Hepatocyte (in vitro differentiated cells): ENCODE measurements around the gene MYCBPAP.

Source experiments
- EZH2 ChIP-seq: fragments of 200-600 bp; sonication (generic); IDR thresholded peaks from 2 replicates; pipeline ENCODE4 v1.6.1; 2016; ENCODE audit warnings: antibody characterized with exemption, mild to moderate bottlenecking, borderline replicate concordance
- EZH2phosphoT487 ChIP-seq: fragments of 200-600 bp; sonication (generic); IDR thresholded peaks from one replicate; pipeline ENCODE4 v1.6.1; 2018; ENCODE audit warnings: antibody characterized with exemption, mild to moderate bottlenecking, low read depth, moderate library complexity; ENCODE audit not compliant: unreplicated experiment, severe bottlenecking
- TF ChIP-seq, protein P1 (sequence below): fragments of 200-600 bp; sonication (generic); IDR thresholded peaks from 2 replicates; pipeline ENCODE4 v1.5.1; 2016; ENCODE audit warnings: antibody characterized with exemption, mild to moderate bottlenecking; ENCODE audit not compliant: poor library complexity

DNA sequence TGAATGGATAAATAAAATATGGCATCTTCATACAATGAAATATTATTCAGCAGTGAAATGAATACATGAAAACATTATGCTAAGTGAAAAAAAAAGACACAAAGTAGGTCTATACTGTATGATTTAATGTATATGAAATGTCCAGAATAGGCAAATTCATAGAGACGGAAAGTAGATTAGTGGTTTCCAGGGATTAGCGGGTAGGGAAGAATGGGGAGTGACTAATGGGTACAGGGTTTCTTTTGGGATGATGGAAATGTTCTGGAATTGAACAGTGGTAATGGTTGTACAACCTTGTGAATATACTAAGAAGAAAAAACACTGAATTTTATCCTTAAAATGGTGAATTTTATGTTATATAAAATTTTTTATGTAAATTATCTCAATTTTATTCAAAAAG lies 8.5 kb upstream of the MYCBPAP start:
- TF ChIP-seq, protein P1, sequence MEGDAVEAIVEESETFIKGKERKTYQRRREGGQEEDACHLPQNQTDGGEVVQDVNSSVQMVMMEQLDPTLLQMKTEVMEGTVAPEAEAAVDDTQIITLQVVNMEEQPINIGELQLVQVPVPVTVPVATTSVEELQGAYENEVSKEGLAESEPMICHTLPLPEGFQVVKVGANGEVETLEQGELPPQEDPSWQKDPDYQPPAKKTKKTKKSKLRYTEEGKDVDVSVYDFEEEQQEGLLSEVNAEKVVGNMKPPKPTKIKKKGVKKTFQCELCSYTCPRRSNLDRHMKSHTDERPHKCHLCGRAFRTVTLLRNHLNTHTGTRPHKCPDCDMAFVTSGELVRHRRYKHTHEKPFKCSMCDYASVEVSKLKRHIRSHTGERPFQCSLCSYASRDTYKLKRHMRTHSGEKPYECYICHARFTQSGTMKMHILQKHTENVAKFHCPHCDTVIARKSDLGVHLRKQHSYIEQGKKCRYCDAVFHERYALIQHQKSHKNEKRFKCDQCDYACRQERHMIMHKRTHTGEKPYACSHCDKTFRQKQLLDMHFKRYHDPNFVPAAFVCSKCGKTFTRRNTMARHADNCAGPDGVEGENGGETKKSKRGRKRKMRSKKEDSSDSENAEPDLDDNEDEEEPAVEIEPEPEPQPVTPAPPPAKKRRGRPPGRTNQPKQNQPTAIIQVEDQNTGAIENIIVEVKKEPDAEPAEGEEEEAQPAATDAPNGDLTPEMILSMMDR: no peak
- no peak for TF ChIP-seq EZH2
- no peak for TF ChIP-seq EZH2phosphoT487
